ENCODE measurements around the gene REV1.
"Not testable (repeated sequence)": the region's sequence is repeated elsewhere in the genome, so short reads cannot be mapped to it uniquely, and the experiment has no call there.

REV1 gene

GRCh38 chr2:99401841-99402240 is 88.0 kb downstream of the REV1 start:
- no peak for DNase-seq (ENCODE audit: low read depth)

- DNase-seq (ENCODE audit: low read depth), result no peak
These were observed 90.0 kb downstream of the REV1 start for GRCh38 chr2:99399795-99400194.

- DNase-seq (ENCODE audit: low read depth), result no peak
These were observed 90.8 kb downstream of the REV1 start for GRCh38 chr2:99399063-99399462.

- DNase-seq (ENCODE audit: low read depth), result no peak
These were observed 91.5 kb downstream of the REV1 start for GRCh38 chr2:99398303-99398702.

GRCh38 chr2:99397266-99397920 is 92.4 kb downstream of the REV1 start:
- DNase-seq (ENCODE audit: low read depth), result no peak

- no peak for DNase-seq (ENCODE audit: low read depth)
These were observed 94.2 kb downstream of the REV1 start for GRCh38 chr2:99395589-99396130.

GRCh38 chr2:99389946-99390345 is 99.9 kb downstream of the REV1 start:
- DNase-seq (ENCODE audit: low read depth), result no peak

GRCh38 chr2:99389371-99389770 is 100.4 kb downstream of the REV1 start:
- no peak for DNase-seq (ENCODE audit: low read depth)

- DNase-seq (ENCODE audit: low read depth), result no peak
These were observed 100.9 kb downstream of the REV1 start for GRCh38 chr2:99388892-99389291.

GRCh38 chr2:99386011-99386410 is 103.8 kb downstream of the REV1 start:
- no peak for DNase-seq (ENCODE audit: low read depth)

- no peak for DNase-seq (ENCODE audit: low read depth)
These were observed 107.7 kb downstream of the REV1 start for GRCh38 chr2:99382143-99382542.

- DNase-seq (ENCODE audit: low read depth), result no peak
These were observed 109.3 kb downstream of the REV1 start for GRCh38 chr2:99380376-99381010.

- no peak for DNase-seq (ENCODE audit: low read depth)
These were observed 111.9 kb downstream of the REV1 start for GRCh38 chr2:99377879-99378278.

- no peak for DNase-seq (ENCODE audit: low read depth)
These were observed 113.5 kb downstream of the REV1 start for GRCh38 chr2:99376254-99376864.

- DNase-seq (ENCODE audit: low read depth), result no peak
These were observed 115.1 kb downstream of the REV1 start for GRCh38 chr2:99374747-99375146.

- no peak for DNase-seq (ENCODE audit: low read depth)
These were observed 116.7 kb downstream of the REV1 start for GRCh38 chr2:99373144-99373543.

- not testable (repeated sequence) for DNase-seq (ENCODE audit: low read depth)
These were observed 121.0 kb downstream of the REV1 start for GRCh38 chr2:99368854-99369253.

GRCh38 chr2:99365661-99366060 is 124.2 kb downstream of the REV1 start:
- DNase-seq (ENCODE audit: low read depth), result no peak

GRCh38 chr2:99356853-99357252 is 133.0 kb downstream of the REV1 start:
- no peak for DNase-seq (ENCODE audit: low read depth)

- DNase-seq (ENCODE audit: low read depth), result not testable (repeated sequence)
These were observed 135.0 kb downstream of the REV1 start for GRCh38 chr2:99354825-99355224.

- no peak for DNase-seq (ENCODE audit: low read depth)
These were observed 135.7 kb downstream of the REV1 start for GRCh38 chr2:99354070-99354469.
